Esophagus muscularis mucosa (tissue), 4 donors: Measurements from ENCODE around the gene SOX1. TPM values are rescaled to one million over a fixed set of nuclear protein-coding genes. Genes with fewer than 3 reads are reported as not detected.

Experiments used
- DNase-seq: peaks from one replicate; pipeline ENCODE4 v3.0.0-alpha.2; 2017; ENCODE audit errors: extremely low spot score
- H3K27ac ChIP-seq, 4 donors: fragments of 200-600 bp; sonication (generic); replicated peaks in 1 of 4; 1 replicate in 3 of 4; 2 replicates in 1 of 4; pipeline ENCODE4 v1.5.1; 2016 to 2019; ENCODE audit warnings: mild to moderate bottlenecking in 1 of 4
- H3K27me3 ChIP-seq, 4 donors: fragments of 200-600 bp; sonication (generic); one replicate each; pipeline versions ENCODE4 v1.5.1 to v1.6.0; 2016 to 2019
- H3K36me3 ChIP-seq, 4 donors: fragments of 200-600 bp; sonication (generic); one replicate each; pipeline ENCODE4 v1.5.1; 2016 to 2019
- H3K4me1 ChIP-seq, 4 donors: fragments of 200-600 bp; sonication (generic); one replicate each; pipeline ENCODE4 v1.5.1; 2016 to 2019
- H3K4me3 ChIP-seq, 4 donors: fragments of 200-600 bp; sonication (generic); 1 replicate in 2 of 4; 2 replicates in 2 of 4; pipeline ENCODE4 v1.5.1; 2016 to 2019; ENCODE audit warnings: mild to moderate bottlenecking in 4 of 4, moderate library complexity in 1 of 4
- H3K9me3 ChIP-seq, 4 donors: fragments of 200-600 bp; sonication (generic); 1 replicate in 3 of 4; 2 replicates in 1 of 4; pipeline ENCODE4 v1.5.1; 2016 to 2019
- CTCF ChIP-seq, 3 experiments: fragments of 200-600 bp in 2 of 3; fragments of 450-650 bp in 1 of 3; sonication (generic) in 2 of 3; IDR thresholded peaks; one replicate each; pipeline ENCODE4 v1.5.1; 2017 to 2019; ENCODE audit warnings: antibody characterized with exemption in 3 of 3, mild to moderate bottlenecking in 2 of 3, moderate library complexity in 1 of 3
- EP300 ChIP-seq: sonication (generic); formaldehyde crosslinking; IDR thresholded peaks from one replicate; pipeline ENCODE4 v1.6.1; 2017; ENCODE audit warnings: antibody characterized with exemption
- POLR2A ChIP-seq: fragments of 450-650 bp; IDR thresholded peaks from one replicate; pipeline ENCODE4 v1.6.1; 2017; ENCODE audit warnings: antibody characterized with exemption, moderate library complexity, mild to moderate bottlenecking, low read depth
- POLR2AphosphoS5 ChIP-seq, 2 donors: sonication (generic); formaldehyde crosslinking; IDR thresholded peaks; one replicate each; pipeline ENCODE4 v1.6.1; 2017; ENCODE audit warnings: antibody characterized with exemption in 2 of 2
- whole genome bisulfite sequencing: methylation state at CpG from one replicate; pipeline ENCODE4 v1.1.5; 2018; 5-methylcytosine and 5-hydroxymethylcytosine counted together
- intact Hi-C: fragments of 100-400 bp; cut with DNase I; formaldehyde crosslinking; loops from one replicate; pipeline ENCODE4 v1.15.1; 2023
- total RNA-seq, 4 donors: library from RNA; depleted of rRNA; stranded (reverse); fragments of >200 nt; gene quantifications; one replicate each; pipeline versions ENCODE4 v1.1.0 to v1.2.1, GENCODE V29; 2016

Gene SOX1
- total RNA-seq, 4 donors from 2014 or later = under 0.01 to 0.17 TPM; not detected in 2

- DNase-seq = no peak
- Histone ChIP-seq H3K36me3 (no peaks in the 10 kb centered on the region), H3K27ac (no peak overlapping the region), H3K27me3 (peaks cover 0 to 100% (median 80%) of the 10 kb centered on the region in 4 donors), H3K9me3 (no peaks in the 10 kb centered on the region), H3K4me3 (peak overlapping the region in 3 of 4 donors; percentile 16 to 34 (median 28)), H3K4me1 (peaks cover 16 to 69% (median 51%) of the 10 kb centered on the region in 4 donors)
- WGBS = 5% methylated on average over 28 of the region's 57 CpGs
- intact Hi-C loops = no loop called here
- TF ChIP-seq POLR2A (no peak), CTCF (IDR thresholded peaks at IDR 0.05) (no peak), EP300 (no peak), POLR2AphosphoS5 (IDR thresholded peaks at IDR 0.05) (no peak)
These were observed 9.0 kb upstream of the SOX1 start for GRCh38 chr13:112057736-112058518.

- no peaks in the 10 kb centered on the region for H3K9me3 ChIP-seq
- no peak for TF ChIP-seq POLR2A
- TF ChIP-seq CTCF (IDR thresholded peaks at IDR 0.05) = no peak
- TF ChIP-seq EP300 = no peak
- TF ChIP-seq POLR2AphosphoS5 (IDR thresholded peaks at IDR 0.05) = no peak
- peaks cover 16 to 71% (median 52%) of the 10 kb centered on the region in 4 donors for H3K4me1 ChIP-seq
- no peak overlapping the region for H3K4me3 ChIP-seq
- peaks cover 0 to 100% (median 81%) of the 10 kb centered on the region in 4 donors for H3K27me3 ChIP-seq
- intact Hi-C loops = no loop called here
- no peak overlapping the region for H3K27ac ChIP-seq
- no peak for DNase-seq
- H3K36me3 ChIP-seq = no peaks in the 10 kb centered on the region
- 0% methylated on average over 4 of the region's 11 CpGs for WGBS
These were observed 8.5 kb upstream of the SOX1 start for GRCh38 chr13:112058519-112058873.

- H3K27me3 ChIP-seq = peaks cover 0 to 100% (median 80%) of the 10 kb centered on the region in 4 donors
- H3K9me3 ChIP-seq = no peaks in the 10 kb centered on the region
- intact Hi-C loops = no loop called here
- DNase-seq = no peak
- H3K4me3 ChIP-seq = no peak overlapping the region
- WGBS = 15% methylated on average over 5 of the region's 5 CpGs
- no peak overlapping the region for H3K27ac ChIP-seq
- peaks cover 13 to 66% (median 47%) of the 10 kb centered on the region in 4 donors for H3K4me1 ChIP-seq
- TF ChIP-seq POLR2A (no peak), EP300 (no peak), POLR2AphosphoS5 (IDR thresholded peaks at IDR 0.05) (no peak), CTCF (IDR thresholded peaks at IDR 0.05) (no peak)
- no peaks in the 10 kb centered on the region for H3K36me3 ChIP-seq
These were observed 8.0 kb upstream of the SOX1 start for GRCh38 chr13:112058941-112059340.

GRCh38 chr13:112059457-112060281 is 7.3 kb upstream of the SOX1 start:
- Histone ChIP-seq H3K36me3 (no peaks in the 10 kb centered on the region), H3K9me3 (no peaks in the 10 kb centered on the region), H3K4me3 (no peak overlapping the region), H3K27ac (no peak overlapping the region), H3K4me1 (peaks cover 12 to 59% (median 41%) of the 10 kb centered on the region in 4 donors), H3K27me3 (peaks cover 0 to 100% (median 76%) of the 10 kb centered on the region in 4 donors)
- no peak for DNase-seq
- intact Hi-C loops = no loop called here
- WGBS = 30% methylated on average over 14 of the region's 15 CpGs
- no peak for TF ChIP-seq POLR2A
- no peak for TF ChIP-seq EP300
- no peak for TF ChIP-seq POLR2AphosphoS5 (IDR thresholded peaks at IDR 0.05)
- no peak for TF ChIP-seq CTCF (IDR thresholded peaks at IDR 0.05)
